Esophagus muscularis mucosa (tissue), 3 donors: ENCODE results near the gene CDH18.

ENCODE experiments used
- POLR2A ChIP-seq: fragments of 450-650 bp; IDR thresholded peaks from one replicate; pipeline ENCODE4 v1.6.1; 2017; ENCODE audit warnings: antibody characterized with exemption, moderate library complexity, mild to moderate bottlenecking, low read depth
- POLR2AphosphoS5 ChIP-seq, 2 donors: sonication (generic); formaldehyde crosslinking; IDR thresholded peaks; one replicate each; pipeline ENCODE4 v1.6.1; 2017; ENCODE audit warnings: antibody characterized with exemption in 2 of 2
- TF ChIP-seq, protein P1 (sequence below), 3 experiments: fragments of 200-600 bp in 2 of 3; fragments of 450-650 bp in 1 of 3; sonication (generic) in 2 of 3; IDR thresholded peaks; one replicate each; pipeline ENCODE4 v1.5.1; 2017 to 2019; ENCODE audit warnings: antibody characterized with exemption in 3 of 3, mild to moderate bottlenecking in 2 of 3, moderate library complexity in 1 of 3

DNA sequence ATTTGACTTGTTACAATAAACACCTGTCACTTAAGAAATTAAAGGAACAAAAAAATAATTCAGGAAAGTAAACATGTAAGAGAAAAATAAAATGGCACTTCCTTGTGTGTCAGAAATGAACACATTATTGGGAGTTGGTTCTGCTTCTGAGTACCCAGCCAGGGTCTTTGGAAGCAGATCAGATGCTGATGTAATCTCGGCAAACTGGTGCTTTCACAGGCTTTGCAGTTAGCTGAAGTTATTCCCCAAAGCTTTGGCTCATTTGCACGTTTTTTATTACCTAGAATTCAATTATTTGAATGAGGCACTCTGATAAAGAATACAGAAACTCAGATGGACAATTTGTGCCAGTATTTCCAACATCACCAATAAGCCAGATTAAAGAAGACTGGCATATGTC lies 10.9 kb downstream of the CDH18 start:
- TF ChIP-seq, protein P1, sequence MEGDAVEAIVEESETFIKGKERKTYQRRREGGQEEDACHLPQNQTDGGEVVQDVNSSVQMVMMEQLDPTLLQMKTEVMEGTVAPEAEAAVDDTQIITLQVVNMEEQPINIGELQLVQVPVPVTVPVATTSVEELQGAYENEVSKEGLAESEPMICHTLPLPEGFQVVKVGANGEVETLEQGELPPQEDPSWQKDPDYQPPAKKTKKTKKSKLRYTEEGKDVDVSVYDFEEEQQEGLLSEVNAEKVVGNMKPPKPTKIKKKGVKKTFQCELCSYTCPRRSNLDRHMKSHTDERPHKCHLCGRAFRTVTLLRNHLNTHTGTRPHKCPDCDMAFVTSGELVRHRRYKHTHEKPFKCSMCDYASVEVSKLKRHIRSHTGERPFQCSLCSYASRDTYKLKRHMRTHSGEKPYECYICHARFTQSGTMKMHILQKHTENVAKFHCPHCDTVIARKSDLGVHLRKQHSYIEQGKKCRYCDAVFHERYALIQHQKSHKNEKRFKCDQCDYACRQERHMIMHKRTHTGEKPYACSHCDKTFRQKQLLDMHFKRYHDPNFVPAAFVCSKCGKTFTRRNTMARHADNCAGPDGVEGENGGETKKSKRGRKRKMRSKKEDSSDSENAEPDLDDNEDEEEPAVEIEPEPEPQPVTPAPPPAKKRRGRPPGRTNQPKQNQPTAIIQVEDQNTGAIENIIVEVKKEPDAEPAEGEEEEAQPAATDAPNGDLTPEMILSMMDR (IDR thresholded peaks at IDR 0.05): no peak
- TF ChIP-seq POLR2A (no peak), POLR2AphosphoS5 (IDR thresholded peaks at IDR 0.05) (no peak)
